Mesenchymal stem cell (in vitro differentiated cells and primary cell): ENCODE results near the gene HERC6.

Source experiments
- DNase-seq: peaks from one replicate; pipeline ENCODE4 v3.0.0-alpha.2; 2013
- H2AFZ ChIP-seq: one replicate; pipeline ENCODE4 v1.6.1; 2013; ENCODE audit warnings: low read depth, mild to moderate bottlenecking, control low read depth, inconsistent platforms, low read length, moderate library complexity
- H2AK5ac ChIP-seq: 2 replicates; pipeline ENCODE4 v1.6.1; 2013; ENCODE audit warnings: low read length, moderate library complexity, mild to moderate bottlenecking, inconsistent platforms; ENCODE audit not compliant: severe bottlenecking
- H2BK120ac ChIP-seq: one replicate; pipeline ENCODE4 v1.6.1; 2013; ENCODE audit warnings: low read depth, mild to moderate bottlenecking, inconsistent platforms, low read length, moderate library complexity
- H2BK12ac ChIP-seq, 2 experiments: one replicate each; pipeline ENCODE4 v1.6.1; 2013; ENCODE audit warnings: inconsistent platforms in 2 of 2, low read length in 2 of 2, mild to moderate bottlenecking in 2 of 2, moderate library complexity in 2 of 2, control low read depth in 1 of 2
- H2BK15ac ChIP-seq: one replicate; pipeline ENCODE4 v1.6.1; 2013; ENCODE audit warnings: mild to moderate bottlenecking, low read depth, inconsistent platforms; ENCODE audit not compliant: poor library complexity, severe bottlenecking
- H2BK5ac ChIP-seq: 2 replicates; pipeline ENCODE4 v1.6.1; 2013; ENCODE audit warnings: low read depth, mild to moderate bottlenecking, low read length, control low read depth, inconsistent platforms; ENCODE audit not compliant: poor library complexity, severe bottlenecking
- H3K14ac ChIP-seq, 2 experiments: one replicate each; pipeline ENCODE4 v1.6.1; 2013; ENCODE audit warnings: inconsistent platforms in 2 of 2, low read length in 2 of 2, control low read depth in 1 of 2, mild to moderate bottlenecking in 1 of 2, moderate library complexity in 1 of 2
- H3K18ac ChIP-seq, 2 experiments: one replicate each; pipeline ENCODE4 v1.6.1; 2013; ENCODE audit warnings: inconsistent platforms in 2 of 2, low read length in 2 of 2, control low read depth in 1 of 2, low read depth in 1 of 2, mild to moderate bottlenecking in 1 of 2
- H3K23ac ChIP-seq, 2 experiments: one replicate each; pipeline ENCODE4 v1.6.1; 2013; ENCODE audit warnings: inconsistent platforms in 2 of 2, low read length in 2 of 2, mild to moderate bottlenecking in 2 of 2, moderate library complexity in 2 of 2, control low read depth in 1 of 2
- H3K27ac ChIP-seq: 2 replicates; pipeline ENCODE4 v1.5.1; 2013; ENCODE audit warnings: mild to moderate bottlenecking, moderate library complexity, low read length, control low read depth, inconsistent platforms; ENCODE audit not compliant: poor library complexity, severe bottlenecking
- H3K27me3 ChIP-seq, 2 experiments: 2 replicates each; pipeline versions ENCODE4 v1.6.1 to v1.7.0; 2013; ENCODE audit warnings: low read length in 2 of 2, mild to moderate bottlenecking in 2 of 2, moderate library complexity in 2 of 2, control low read depth in 1 of 2, inconsistent platforms in 1 of 2; ENCODE audit not compliant: control insufficient read depth in 1 of 2, insufficient read depth in 1 of 2
- H3K36me3 ChIP-seq, 2 experiments: 2 replicates each; pipeline versions ENCODE4 v1.6.1 to v1.7.0; 2013; ENCODE audit warnings: low read length in 2 of 2, control low read depth in 1 of 2, inconsistent platforms in 1 of 2, low read depth in 1 of 2, mild to moderate bottlenecking in 1 of 2; ENCODE audit not compliant: insufficient read depth in 2 of 2, control insufficient read depth in 1 of 2
- H3K4ac ChIP-seq, 2 experiments: one replicate each; pipeline ENCODE4 v1.6.1; 2013; ENCODE audit warnings: inconsistent platforms in 2 of 2, low read length in 2 of 2, mild to moderate bottlenecking in 2 of 2, moderate library complexity in 2 of 2, control low read depth in 1 of 2, low read depth in 1 of 2
- H3K4me1 ChIP-seq: 2 replicates; pipeline ENCODE4 v1.6.1; 2013; ENCODE audit warnings: low read depth, low read length, control low read depth; ENCODE audit not compliant: control insufficient read depth, insufficient read depth
- H3K4me2 ChIP-seq: 2 replicates; pipeline ENCODE4 v1.6.1; 2013; ENCODE audit warnings: low read length, mild to moderate bottlenecking, inconsistent platforms; ENCODE audit not compliant: poor library complexity, severe bottlenecking
- H3K4me3 ChIP-seq, 2 experiments: 2 replicates each; pipeline versions ENCODE4 v1.5.1 to v1.7.0; 2013; ENCODE audit warnings: low read length in 2 of 2, mild to moderate bottlenecking in 2 of 2, control low read depth in 1 of 2, low read depth in 1 of 2; ENCODE audit not compliant: insufficient read depth in 1 of 2
- H3K79me1 ChIP-seq: replicated peaks from 2 replicates; pipeline ENCODE4 v1.6.1; 2013; ENCODE audit warnings: mild to moderate bottlenecking, control low read depth, low read length, inconsistent platforms; ENCODE audit not compliant: poor library complexity, severe bottlenecking
- H3K9ac ChIP-seq: 2 replicates; pipeline ENCODE4 v1.7.0; 2013; ENCODE audit warnings: mild to moderate bottlenecking, low read length, moderate library complexity
- H3K9me3 ChIP-seq: 2 replicates; pipeline ENCODE4 v1.7.0; 2013; ENCODE audit warnings: mild to moderate bottlenecking, low read length; ENCODE audit not compliant: control insufficient read depth
- H4K8ac ChIP-seq: one replicate; pipeline ENCODE4 v1.6.1; 2013; ENCODE audit warnings: inconsistent platforms, mild to moderate bottlenecking, low read length, moderate library complexity
- H4K91ac ChIP-seq: one replicate; pipeline ENCODE4 v1.6.1; 2013; ENCODE audit warnings: mild to moderate bottlenecking, low read length, inconsistent platforms
- WGBS: methylation state at CpG from one replicate; pipeline ENCODE4 v1.1.7; 2013; ENCODE audit warnings: mixed read lengths; 5-methylcytosine and 5-hydroxymethylcytosine counted together

HERC6 gene

GRCh38 chr4:88419874-88420273, 41.2 kb downstream of the HERC6 start:
- Histone ChIP-seq H4K91ac (no peak overlapping the region), H2BK12ac (no peak overlapping the region), H3K27me3 (no peaks in the 10 kb centered on the region), H2AFZ (no peak overlapping the region), H3K18ac (no peak overlapping the region), H3K4me1 (no peaks in the 10 kb centered on the region), H3K14ac (no peak overlapping the region), H3K4me2 (no peak overlapping the region), H3K4ac (no peak overlapping the region), H3K36me3 (peaks cover 0 to 11% of the 10 kb centered on the region in 2 experiments), H3K9me3 (no peaks in the 10 kb centered on the region), H3K4me3 (no peak overlapping the region), H2AK5ac (no peak overlapping the region), H2BK120ac (no peak overlapping the region), H3K23ac (no peak overlapping the region), H2BK5ac (no peak overlapping the region), H3K27ac (no peak overlapping the region), H3K9ac (no peak overlapping the region), H2BK15ac (no peak overlapping the region), H4K8ac (no peak overlapping the region), H3K79me1 (no peaks in the 10 kb centered on the region)
- no peak for DNase-seq
- 92% methylated on average over 2 of the region's 5 CpGs for WGBS

GRCh38 chr4:88420844-88421243, 42.2 kb downstream of the HERC6 start:
- Histone ChIP-seq H2BK120ac (no peak overlapping the region), H3K4ac (no peak overlapping the region), H3K14ac (no peak overlapping the region), H2BK12ac (no peak overlapping the region), H3K9me3 (no peaks in the 10 kb centered on the region), H2AFZ (no peak overlapping the region), H3K18ac (no peak overlapping the region), H3K27ac (no peak overlapping the region), H2BK5ac (no peak overlapping the region), H3K23ac (no peak overlapping the region), H3K4me3 (no peak overlapping the region), H4K8ac (no peak overlapping the region), H3K4me2 (no peak overlapping the region), H3K36me3 (peaks cover 0 to 13% of the 10 kb centered on the region in 2 experiments), H4K91ac (no peak overlapping the region), H2AK5ac (no peak overlapping the region), H3K27me3 (no peaks in the 10 kb centered on the region), H3K4me1 (no peaks in the 10 kb centered on the region), H3K9ac (no peak overlapping the region), H2BK15ac (no peak overlapping the region), H3K79me1 (no peaks in the 10 kb centered on the region)
- 100% methylated on average over 1 of the region's 1 CpG for WGBS
- no peak for DNase-seq

GRCh38 chr4:88422403-88422802, 43.8 kb downstream of the HERC6 start:
- H3K23ac ChIP-seq: no peak overlapping the region
- H2BK5ac ChIP-seq: no peak overlapping the region
- peaks cover 0 to 11% of the 10 kb centered on the region in 2 experiments for H3K36me3 ChIP-seq
- H3K4me1 ChIP-seq: no peaks in the 10 kb centered on the region
- H2BK12ac ChIP-seq: no peak overlapping the region
- no peak overlapping the region for H3K14ac ChIP-seq
- H2AK5ac ChIP-seq: no peak overlapping the region
- no peak overlapping the region for H3K27ac ChIP-seq
- no peaks in the 10 kb centered on the region for H3K79me1 ChIP-seq
- no peak overlapping the region for H4K91ac ChIP-seq
- no peak for DNase-seq
- H3K4me2 ChIP-seq: no peak overlapping the region
- H3K27me3 ChIP-seq: no peaks in the 10 kb centered on the region
- H3K9me3 ChIP-seq: no peaks in the 10 kb centered on the region
- H3K18ac ChIP-seq: no peak overlapping the region
- no peak overlapping the region for H3K9ac ChIP-seq
- no peak overlapping the region for H3K4me3 ChIP-seq
- no peak overlapping the region for H2BK120ac ChIP-seq
- H4K8ac ChIP-seq: no peak overlapping the region
- WGBS: 77% methylated on average over 1 of the region's 2 CpGs
- no peak overlapping the region for H3K4ac ChIP-seq
- H2AFZ ChIP-seq: no peak overlapping the region
- H2BK15ac ChIP-seq: no peak overlapping the region

DNA sequence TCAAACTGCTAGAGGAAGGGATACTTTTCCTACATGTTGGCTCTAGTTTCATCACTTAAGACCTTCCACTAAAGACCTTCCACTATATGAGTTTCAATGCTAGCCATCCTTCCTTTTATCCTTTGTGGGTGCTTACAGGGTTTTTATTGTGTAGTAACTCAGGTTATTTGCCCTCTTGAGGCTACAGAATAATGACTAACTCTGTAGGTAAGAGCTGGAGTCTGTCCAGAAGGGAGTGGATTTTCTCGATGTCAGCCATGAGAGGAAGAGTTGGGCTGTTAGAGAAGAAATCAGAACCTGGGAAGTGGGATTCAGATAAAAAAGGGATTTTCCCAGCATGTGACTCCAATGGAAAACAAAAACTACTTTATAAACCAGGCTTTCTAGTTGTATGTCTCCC, 50.7 kb downstream of the HERC6 start:
- no peak overlapping the region for H2BK15ac ChIP-seq
- H3K36me3 ChIP-seq: peaks cover 0 to 46% of the 10 kb centered on the region in 2 experiments
- H3K4me1 ChIP-seq: no peaks in the 10 kb centered on the region
- peaks cover 5% of the 10 kb centered on the region for H3K9me3 ChIP-seq
- no peak overlapping the region for H2BK120ac ChIP-seq
- no peak overlapping the region for H3K4me3 ChIP-seq
- H2AFZ ChIP-seq: no peak overlapping the region
- no peak overlapping the region for H3K4me2 ChIP-seq
- H2BK5ac ChIP-seq: no peak overlapping the region
- no peak overlapping the region for H3K4ac ChIP-seq
- no peak overlapping the region for H2BK12ac ChIP-seq
- no peaks in the 10 kb centered on the region for H3K27me3 ChIP-seq
- no peak overlapping the region for H3K18ac ChIP-seq
- WGBS: 100% methylated on average over 1 of the region's 1 CpG
- no peak for DNase-seq
- no peak overlapping the region for H2AK5ac ChIP-seq
- H3K9ac ChIP-seq: no peak overlapping the region
- H3K14ac ChIP-seq: no peak overlapping the region
- no peaks in the 10 kb centered on the region for H3K79me1 ChIP-seq
- no peak overlapping the region for H4K91ac ChIP-seq
- no peak overlapping the region for H3K27ac ChIP-seq
- no peak overlapping the region for H3K23ac ChIP-seq
- no peak overlapping the region for H4K8ac ChIP-seq
